ENCODE data around the gene HIP1R.
A peak's percentile ranks its signal among the peaks of the same experiment; 100 is the strongest.
"Not testable (repeated sequence)": the region's sequence is repeated elsewhere in the genome, so short reads cannot be mapped to it uniquely, and the experiment has no call there.

Gene HIP1R

GRCh38 chr12:122875590-122876220 is 40.4 kb downstream of the HIP1R start:
- peak; percentile 82 for DNase-seq (ENCODE audit: low spot score)

- not testable (repeated sequence) for DNase-seq (ENCODE audit: low spot score)
Observed at GRCh38 chr12:122876281-122876680, 41.0 kb downstream of the HIP1R start.

- DNase-seq (ENCODE audit: low spot score) = no peak
Observed at GRCh38 chr12:122876731-122877130, 41.5 kb downstream of the HIP1R start.

GRCh38 chr12:122878780-122879612 is 43.7 kb downstream of the HIP1R start:
- no peak for DNase-seq (ENCODE audit: low spot score)

GRCh38 chr12:122880155-122880667 is 45.0 kb downstream of the HIP1R start:
- DNase-seq (ENCODE audit: low spot score) = no peak

GRCh38 chr12:122880668-122881067 is 45.4 kb downstream of the HIP1R start:
- DNase-seq (ENCODE audit: low spot score) = peak; percentile 86

GRCh38 chr12:122882908-122883558 is 47.8 kb downstream of the HIP1R start:
- DNase-seq (ENCODE audit: low spot score) = no peak

- DNase-seq (ENCODE audit: low spot score) = no peak
Observed at GRCh38 chr12:122884091-122884826, 49.0 kb downstream of the HIP1R start.

GRCh38 chr12:122884860-122885259 is 49.6 kb downstream of the HIP1R start:
- DNase-seq (ENCODE audit: low spot score) = no peak

- DNase-seq (ENCODE audit: low spot score) = no peak
Observed at GRCh38 chr12:122886161-122886560, 50.9 kb downstream of the HIP1R start.

- DNase-seq (ENCODE audit: low spot score) = no peak
Observed at GRCh38 chr12:122886851-122887818, 51.9 kb downstream of the HIP1R start.

GRCh38 chr12:122887819-122888212 is 52.6 kb downstream of the HIP1R start:
- no peak for DNase-seq (ENCODE audit: low spot score)

- no peak for DNase-seq (ENCODE audit: low spot score)
Observed at GRCh38 chr12:122888232-122888752, 53.0 kb downstream of the HIP1R start.

GRCh38 chr12:122889761-122890520 is 54.7 kb downstream of the HIP1R start:
- no peak for DNase-seq (ENCODE audit: low spot score)

GRCh38 chr12:122891661-122892525 is 56.6 kb downstream of the HIP1R start:
- no peak for DNase-seq (ENCODE audit: low spot score)

GRCh38 chr12:122892724-122893123 is 57.5 kb downstream of the HIP1R start:
- not testable (repeated sequence) for DNase-seq (ENCODE audit: low spot score)

GRCh38 chr12:122893208-122894153 is 58.2 kb downstream of the HIP1R start:
- no peak for DNase-seq (ENCODE audit: low spot score)

Measured in globus pallidus (tissue), 1 donor.